Brain microvascular endothelial cell (primary cell): ENCODE measurements around the gene VAC14.

Experiments used
- DNase-seq: peaks from one replicate; pipeline ENCODE4 v3.0.0-alpha.2; 2020
- H3K27ac ChIP-seq: fragments of 250-450 bp; sonication (Bioruptor Pico); 2 replicates; pipeline ENCODE4 v1.5.1; 2020; ENCODE audit warnings: mild to moderate bottlenecking, moderate library complexity
- H3K27me3 ChIP-seq: fragments of 250-450 bp; sonication (Bioruptor Pico); replicated peaks from 2 replicates; pipeline ENCODE4 v1.5.1; 2020; ENCODE audit warnings: mild to moderate bottlenecking
- H3K36me3 ChIP-seq: fragments of 250-450 bp; sonication (Bioruptor Pico); replicated peaks from 2 replicates; pipeline ENCODE4 v1.5.1; 2020; ENCODE audit warnings: mild to moderate bottlenecking
- H3K4me3 ChIP-seq: 2 replicates; pipeline ENCODE4 v1.5.1; 2011; ENCODE audit warnings: low read depth, mild to moderate bottlenecking, control low read depth, low read length, moderate library complexity
- CTCF ChIP-seq: IDR thresholded peaks from 2 replicates; pipeline ENCODE4 v1.5.1; 2011; ENCODE audit warnings: low read depth, mild to moderate bottlenecking, moderate library complexity, low read length, control low read depth, inconsistent platforms; ENCODE audit errors: missing control alignments
- in situ Hi-C: cut with HindIII; loops from 2 replicates; pipeline ENCODE4 v1.10.0; 2017; ENCODE audit warnings: low sequenced_read_pairs, low pct_ligation_motif_present

Gene VAC14

DNA sequence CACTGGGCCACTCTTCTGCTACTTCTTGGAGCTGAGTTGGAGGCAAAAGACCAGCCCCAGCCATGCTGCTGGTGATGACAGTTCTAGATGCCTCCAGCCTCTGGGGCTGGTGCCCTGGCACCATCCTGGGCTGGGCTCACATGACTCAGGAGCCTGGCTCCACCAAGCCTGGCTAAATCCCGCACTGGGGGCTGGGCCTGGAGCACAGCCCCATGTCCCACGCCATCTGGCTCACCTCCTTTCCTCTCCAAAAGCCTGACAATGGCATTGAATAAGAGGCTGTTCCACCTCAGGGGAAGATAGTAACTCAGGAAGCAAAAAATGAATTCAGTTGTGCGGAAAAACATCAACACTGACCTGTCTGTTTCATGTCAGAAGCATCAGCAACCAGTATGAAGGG, 70.0 kb downstream of the VAC14 start:
- no peak for DNase-seq
- in situ Hi-C loops = no loop called here
- no peaks in the 10 kb centered on the region for H3K27me3 ChIP-seq
- H3K27ac ChIP-seq = no peak overlapping the region
- TF ChIP-seq CTCF = no peak
- H3K4me3 ChIP-seq = no peak overlapping the region
- H3K36me3 ChIP-seq = peaks cover 14% of the 10 kb centered on the region

GRCh38 chr16:70730031-70730430, 70.9 kb downstream of the VAC14 start:
- H3K36me3 ChIP-seq = peaks cover 14% of the 10 kb centered on the region

GRCh38 chr16:70729292-70729691, 71.7 kb downstream of the VAC14 start:
- Histone ChIP-seq H3K27ac (no peak overlapping the region), H3K4me3 (no peak overlapping the region), H3K27me3 (no peaks in the 10 kb centered on the region), H3K36me3 (peaks cover 14% of the 10 kb centered on the region)
- in situ Hi-C loops = no loop called here
- TF ChIP-seq CTCF = no peak
- DNase-seq = no peak

More at GRCh38 chr16:70730031-70730430, 70.9 kb downstream of the VAC14 start:
- H3K4me3 ChIP-seq = no peak overlapping the region
- H3K27ac ChIP-seq = no peak overlapping the region
- no peaks in the 10 kb centered on the region for H3K27me3 ChIP-seq
- in situ Hi-C loops = no loop called here
- TF ChIP-seq CTCF = no peak
- DNase-seq = no peak

GRCh38 chr16:70728150-70728549, 72.8 kb downstream of the VAC14 start:
- no peak overlapping the region for H3K4me3 ChIP-seq
- H3K36me3 ChIP-seq = peaks cover 14% of the 10 kb centered on the region
- no peaks in the 10 kb centered on the region for H3K27me3 ChIP-seq
- no peak for TF ChIP-seq CTCF
- DNase-seq = no peak
- H3K27ac ChIP-seq = no peak overlapping the region
- in situ Hi-C loops = no loop called here

DNA sequence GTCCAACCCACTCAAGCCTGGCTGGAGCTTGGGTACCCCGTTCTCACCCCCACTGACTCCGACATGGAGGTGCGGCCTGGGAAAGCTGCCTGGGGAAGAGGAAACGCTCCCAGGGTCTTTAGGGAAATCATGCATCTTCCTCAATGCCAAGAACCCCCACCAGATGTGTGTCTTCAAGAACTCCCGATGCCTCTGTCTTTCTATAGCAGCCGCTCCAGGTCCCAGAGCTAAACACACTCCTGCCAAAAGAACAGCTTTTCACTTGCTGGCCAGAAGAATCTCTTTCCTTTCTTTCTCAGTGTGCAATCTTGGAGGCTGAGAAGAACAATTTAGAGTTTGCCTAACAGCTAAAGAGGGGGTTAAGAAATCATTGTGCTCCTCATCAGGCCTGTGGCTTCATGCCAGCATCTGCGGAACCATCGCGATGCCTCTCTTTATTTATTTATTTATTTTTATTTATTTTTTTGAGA, 74.0 kb downstream of the VAC14 start:
- DNase-seq = no peak
- no peak overlapping the region for H3K27ac ChIP-seq
- in situ Hi-C loops = no loop called here
- peaks cover 14% of the 10 kb centered on the region for H3K36me3 ChIP-seq
- no peak overlapping the region for H3K4me3 ChIP-seq
- no peaks in the 10 kb centered on the region for H3K27me3 ChIP-seq
- TF ChIP-seq CTCF = no peak
